GM12873 (cell line): ENCODE results near the gene MYH16.

Source experiments
- TF ChIP-seq, protein P1 (sequence below): IDR thresholded peaks from 2 replicates; pipeline ENCODE4 v1.5.1; 2012; ENCODE audit warnings: low read depth, mild to moderate bottlenecking, moderate library complexity, low read length, control low read depth; ENCODE audit not compliant: insufficient read depth; ENCODE audit errors: missing control alignments

MYH16 gene

DNA sequence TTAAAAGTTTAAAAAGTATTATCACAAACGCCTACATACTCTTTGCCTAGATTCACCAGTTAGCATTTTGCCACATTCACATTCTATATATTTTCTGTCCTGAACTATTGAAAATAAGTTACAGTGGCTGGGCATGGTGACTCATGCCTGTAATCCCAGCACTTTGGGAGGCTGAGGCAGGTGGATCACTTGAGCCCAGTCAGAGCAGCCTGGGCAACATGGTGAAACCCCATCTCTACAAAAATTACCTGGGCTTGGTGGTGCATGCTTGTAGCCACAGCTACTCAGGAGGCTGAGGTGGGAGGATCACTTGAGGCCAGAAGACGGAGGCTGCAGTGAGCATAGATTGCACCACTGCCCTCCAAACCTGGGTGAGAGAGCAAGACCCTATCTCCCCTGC, 58.4 kb downstream of the MYH16 start:
- TF ChIP-seq, protein P1, sequence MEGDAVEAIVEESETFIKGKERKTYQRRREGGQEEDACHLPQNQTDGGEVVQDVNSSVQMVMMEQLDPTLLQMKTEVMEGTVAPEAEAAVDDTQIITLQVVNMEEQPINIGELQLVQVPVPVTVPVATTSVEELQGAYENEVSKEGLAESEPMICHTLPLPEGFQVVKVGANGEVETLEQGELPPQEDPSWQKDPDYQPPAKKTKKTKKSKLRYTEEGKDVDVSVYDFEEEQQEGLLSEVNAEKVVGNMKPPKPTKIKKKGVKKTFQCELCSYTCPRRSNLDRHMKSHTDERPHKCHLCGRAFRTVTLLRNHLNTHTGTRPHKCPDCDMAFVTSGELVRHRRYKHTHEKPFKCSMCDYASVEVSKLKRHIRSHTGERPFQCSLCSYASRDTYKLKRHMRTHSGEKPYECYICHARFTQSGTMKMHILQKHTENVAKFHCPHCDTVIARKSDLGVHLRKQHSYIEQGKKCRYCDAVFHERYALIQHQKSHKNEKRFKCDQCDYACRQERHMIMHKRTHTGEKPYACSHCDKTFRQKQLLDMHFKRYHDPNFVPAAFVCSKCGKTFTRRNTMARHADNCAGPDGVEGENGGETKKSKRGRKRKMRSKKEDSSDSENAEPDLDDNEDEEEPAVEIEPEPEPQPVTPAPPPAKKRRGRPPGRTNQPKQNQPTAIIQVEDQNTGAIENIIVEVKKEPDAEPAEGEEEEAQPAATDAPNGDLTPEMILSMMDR: no peak

- TF ChIP-seq, protein P1: no peak
Measured at GRCh38 chr7:99339595-99339994, 67.0 kb downstream of the MYH16 start.

- TF ChIP-seq, protein P1: no peak
Measured at GRCh38 chr7:99340659-99341058, 68.0 kb downstream of the MYH16 start.

DNA sequence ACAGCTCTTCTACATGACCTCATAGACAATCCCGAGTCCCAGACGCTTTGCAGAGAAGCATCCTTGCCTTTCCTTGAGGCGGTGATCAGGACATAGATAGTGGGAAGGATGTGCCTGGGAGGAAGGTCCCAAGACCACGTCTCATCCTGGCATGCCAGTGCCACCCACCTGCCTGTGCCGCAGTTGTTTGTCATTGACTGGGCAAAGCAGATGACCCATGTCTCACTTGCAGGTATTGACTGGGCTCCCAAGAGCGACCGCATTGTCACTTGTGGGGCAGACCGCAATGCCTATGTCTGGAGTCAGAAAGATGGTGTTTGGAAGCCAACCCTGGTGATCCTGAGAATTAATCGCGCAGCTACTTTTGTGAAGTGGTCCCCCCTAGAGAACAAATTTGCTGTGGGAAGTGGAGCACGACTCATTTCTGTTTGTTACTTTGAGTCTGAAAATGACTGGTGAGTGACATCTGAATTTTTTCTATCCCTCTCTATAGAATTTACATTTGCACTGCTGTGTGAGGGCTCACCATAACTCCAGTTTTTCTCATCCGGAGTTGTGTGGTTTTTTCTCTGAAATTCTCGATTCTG, 71.5 kb downstream of the MYH16 start:
- TF ChIP-seq, protein P1: no peak

DNA sequence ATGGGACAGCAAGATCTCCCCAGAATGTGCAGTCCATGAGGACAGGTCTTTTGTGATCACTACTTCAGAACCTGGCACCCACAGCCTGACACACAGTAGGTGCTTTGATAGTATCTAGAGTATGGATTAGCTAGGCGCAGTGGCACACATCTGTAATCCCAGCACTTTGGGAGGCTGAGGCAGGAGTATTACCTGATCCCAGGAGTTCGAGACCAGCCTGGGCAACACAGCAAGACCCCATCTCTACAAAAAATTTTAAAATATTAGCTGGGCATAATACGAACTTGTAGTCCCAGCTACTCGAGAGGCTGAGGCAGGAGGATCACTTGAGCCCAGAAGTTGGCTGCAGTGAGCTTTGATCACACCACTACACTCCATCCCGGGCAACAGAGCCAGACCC, 79.6 kb downstream of the MYH16 start:
- TF ChIP-seq, protein P1: no peak

GRCh38 chr7:99355098-99355497, 82.5 kb downstream of the MYH16 start:
- TF ChIP-seq, protein P1: no peak

- TF ChIP-seq, protein P1: no peak
Measured at GRCh38 chr7:99357701-99358490, 85.3 kb downstream of the MYH16 start.
